T-cell (primary cell): Measurements from ENCODE around the gene SRRM4. TPM values are rescaled to one million over a fixed set of nuclear protein-coding genes. Genes with fewer than 3 reads are reported as not detected.

ENCODE experiments used
- ATAC-seq, 4 experiments: fragments of 200-7000 bp in 3 of 4; fragments of 150-1000 bp in 1 of 4; cut with Tn5 transposase; replicated peaks in 1 of 4; 1 replicate in 3 of 4; 2 replicates in 1 of 4; pipeline ENCODE4 v1.10.0; 2021; ENCODE audit warnings: moderate library complexity in 3 of 4, mild to moderate bottlenecking in 2 of 4, moderate number of reproducible peaks in 1 of 4
- CTCF ChIA-PET, 2 donors: fragments of 300-600 bp; sonication (Branson Sonifier 250); formaldehyde crosslinking; loops; one replicate each; lab custom pipeline; 2022; ENCODE audit warnings: antibody characterized with exemption in 2 of 2; lab: Charles Lee
- POLR2A ChIA-PET, 2 donors: fragments of 300-600 bp; sonication (Branson Sonifier 250); formaldehyde crosslinking; loops; one replicate each; lab custom pipeline; 2022; ENCODE audit warnings: antibody characterized with exemption in 2 of 2; lab: Charles Lee
- DNase-seq, 35 experiments: peaks; one replicate each; pipeline versions ENCODE4 v3.0.0 to v3.0.0-alpha.2; 2013 to 2023
- H3K27ac ChIP-seq: one replicate; pipeline ENCODE4 v1.5.1; 2013; ENCODE audit warnings: low read length
- H3K27me3 ChIP-seq, 2 experiments: replicated peaks in 1 of 2; 1 replicate in 1 of 2; 2 replicates in 1 of 2; pipeline versions ENCODE4 v1.6.1 to v1.7.0; 2013; ENCODE audit warnings: low read length in 1 of 2, mixed read lengths in 1 of 2; ENCODE audit not compliant: control insufficient read depth in 2 of 2, insufficient read depth in 2 of 2; ENCODE audit errors: extremely low read depth in 1 of 2
- H3K36me3 ChIP-seq, 2 donors: 1 replicate in 1 of 2; 2 replicates in 1 of 2; pipeline versions ENCODE4 v1.6.1 to v1.7.0; 2013; ENCODE audit warnings: low read length in 1 of 2; ENCODE audit not compliant: control insufficient read depth in 2 of 2, insufficient read depth in 1 of 2; ENCODE audit errors: extremely low read depth in 1 of 2
- H3K4me1 ChIP-seq, 2 experiments: 1 replicate in 1 of 2; 2 replicates in 1 of 2; pipeline versions ENCODE4 v1.6.1 to v1.7.0; 2013; ENCODE audit warnings: low read length in 2 of 2, mixed read lengths in 1 of 2; ENCODE audit not compliant: insufficient read depth in 2 of 2, control insufficient read depth in 1 of 2; ENCODE audit errors: extremely low read depth in 1 of 2
- H3K4me3 ChIP-seq, 2 donors: 1 replicate in 1 of 2; 2 replicates in 1 of 2; pipeline versions ENCODE4 v1.5.1 to v1.7.0; 2013; ENCODE audit warnings: mild to moderate bottlenecking in 2 of 2, low read length in 1 of 2, moderate library complexity in 1 of 2; ENCODE audit not compliant: control insufficient read depth in 1 of 2; ENCODE audit errors: extremely low read depth in 1 of 2
- H3K9me3 ChIP-seq: 2 replicates; pipeline ENCODE4 v1.7.0; 2013
- H3K27ac Mint-ChIP-seq, 2 donors: one replicate each; pipeline ENCODE4 v1.8.0; 2020 to 2021; ENCODE audit warnings: mild to moderate bottlenecking in 2 of 2, mixed read lengths in 2 of 2
- H3K27me3 Mint-ChIP-seq, 2 donors: one replicate each; pipeline ENCODE4 v1.8.0; 2021 to 2022; ENCODE audit warnings: mixed read lengths in 2 of 2
- H3K36me3 Mint-ChIP-seq: one replicate; pipeline ENCODE4 v1.8.0; 2021; ENCODE audit warnings: mixed read lengths
- H3K4me1 Mint-ChIP-seq, 3 donors: one replicate each; pipeline ENCODE4 v1.8.0; 2020 to 2022; ENCODE audit warnings: mixed read lengths in 3 of 3, mild to moderate bottlenecking in 1 of 3
- H3K4me3 Mint-ChIP-seq, 3 donors: one replicate each; pipeline ENCODE4 v1.8.0; 2020 to 2022; ENCODE audit warnings: mild to moderate bottlenecking in 3 of 3, mixed read lengths in 3 of 3, moderate library complexity in 3 of 3
- H3K9me3 Mint-ChIP-seq, 3 donors: one replicate each; pipeline ENCODE4 v1.8.0; 2020 to 2022; ENCODE audit warnings: mixed read lengths in 3 of 3
- WGBS: methylation state at CpG from one replicate; pipeline ENCODE4 v1.1.5; 2013; ENCODE audit warnings: missing lambda C conversion rate; ENCODE audit not compliant: insufficient coverage; 5-methylcytosine and 5-hydroxymethylcytosine counted together
- total RNA-seq, 35 experiments: library from RNA in 6 of 35; stranded (reverse) in 6 of 35; fragments of 120-200 nt in 1 of 35; gene quantifications; one replicate each; pipeline versions ENCODE4 v1.2.1 to v1.2.4 and lab custom pipeline; 2013 to 2026

The SRRM4 gene
- total RNA-seq, 5 donors from 2014 or later (not counting 1 experiment from before 2014, with no cell fraction given), result not detected

DNA sequence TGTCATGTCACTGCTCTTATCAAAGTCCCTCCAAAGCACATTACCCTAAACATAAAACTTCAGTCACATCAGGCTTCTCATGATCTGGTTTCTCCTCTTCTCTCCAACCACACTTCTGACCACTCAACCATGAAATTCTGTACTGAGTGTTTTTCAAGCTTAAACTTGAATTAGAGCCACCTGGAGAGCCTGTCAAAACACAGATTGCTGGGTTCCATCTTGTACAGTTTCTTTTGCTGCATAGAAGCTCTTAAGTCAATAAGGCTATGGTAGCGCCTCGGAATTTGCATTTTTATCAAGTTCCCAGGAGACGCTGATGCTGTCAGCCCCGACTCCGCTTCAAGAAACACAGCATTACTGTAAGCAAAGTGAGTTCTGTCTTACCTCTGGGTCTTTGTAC is 16.4 kb upstream of the SRRM4 start:
- ChIA-PET CTCF (no interaction called here), POLR2A (no interaction called here)
- peaks cover 14 to 28% (median 16%) of the 10 kb centered on the region in 3 donors for H3K9me3 Mint-ChIP-seq
- no peaks in the 10 kb centered on the region for H3K36me3 Mint-ChIP-seq
- Histone ChIP-seq H3K9me3 (no peaks in the 10 kb centered on the region), H3K27ac (no peak overlapping the region), H3K27me3 (peaks cover 0 to 2% of the 10 kb centered on the region in 2 experiments), H3K36me3 (no peaks in the 10 kb centered on the region), H3K4me1 (no peaks in the 10 kb centered on the region), H3K4me3 (no peak overlapping the region)
- H3K27me3 Mint-ChIP-seq, result peaks cover 0 to 7% of the 10 kb centered on the region in 2 donors
- no peak overlapping the region for H3K27ac Mint-ChIP-seq
- no peak for DNase-seq
- no peak overlapping the region for H3K4me3 Mint-ChIP-seq
- no peaks in the 10 kb centered on the region for H3K4me1 Mint-ChIP-seq
- 94% methylated on average over 5 of the region's 5 CpGs for WGBS
- no peak for ATAC-seq

DNA sequence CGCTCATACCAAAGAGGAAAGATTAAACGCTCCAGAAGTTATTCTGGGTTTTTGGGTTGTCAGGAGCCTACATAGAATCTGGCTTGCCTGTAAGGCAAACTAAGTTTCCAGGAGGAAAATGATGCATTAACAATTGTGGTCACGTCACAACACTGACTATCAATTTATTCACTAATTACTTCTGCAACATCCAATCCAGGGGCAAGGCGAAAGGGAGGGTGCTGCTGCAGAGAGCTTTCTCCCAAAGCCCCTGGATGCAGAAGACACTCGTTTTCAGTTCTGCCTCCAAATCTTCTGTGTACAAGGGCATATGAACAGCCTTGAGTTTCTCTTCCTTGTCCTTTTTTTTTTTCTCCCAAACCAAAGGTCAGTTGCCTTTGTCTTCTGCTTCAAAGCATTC is 10.5 kb upstream of the SRRM4 start:
- H3K9me3 ChIP-seq, result no peaks in the 10 kb centered on the region
- 41% methylated on average over 4 of the region's 5 CpGs for WGBS
- Mint-ChIP-seq H3K27me3 (peaks cover 0 to 14% of the 10 kb centered on the region in 2 donors), H3K4me1 (no peaks in the 10 kb centered on the region), H3K36me3 (no peaks in the 10 kb centered on the region), H3K9me3 (peaks cover 3 to 18% (median 3%) of the 10 kb centered on the region in 3 donors), H3K4me3 (no peak overlapping the region), H3K27ac (no peak overlapping the region)
- no peak overlapping the region for H3K4me3 ChIP-seq
- no peaks in the 10 kb centered on the region for H3K36me3 ChIP-seq
- CTCF ChIA-PET, result no interaction called here
- DNase-seq (no peak), ATAC-seq (no peak)
- H3K4me1 ChIP-seq, result no peaks in the 10 kb centered on the region
- H3K27ac ChIP-seq, result no peak overlapping the region
- POLR2A ChIA-PET, result no interaction called here
- peaks cover 0 to 2% of the 10 kb centered on the region in 2 experiments for H3K27me3 ChIP-seq

- no peaks in the 10 kb centered on the region for H3K4me1 Mint-ChIP-seq
- no CpG with 5 or more reads among the region's 2 CpGs for WGBS
Observed at GRCh38 chr12:118972982-118973381, 8.4 kb upstream of the SRRM4 start.

GRCh38 chr12:118979763-118980406 is 1.5 kb upstream of the SRRM4 start:
- no peak overlapping the region for H3K4me3 ChIP-seq
- ChIA-PET POLR2A (no interaction called here), CTCF (no interaction called here)
- Mint-ChIP-seq H3K27me3 (peaks cover 34 to 49% of the 10 kb centered on the region in 2 donors), H3K4me1 (no peaks in the 10 kb centered on the region), H3K9me3 (peaks cover 3 to 12% (median 9%) of the 10 kb centered on the region in 3 donors), H3K4me3 (no peak overlapping the region), H3K36me3 (no peaks in the 10 kb centered on the region), H3K27ac (no peak overlapping the region)
- DNase-seq (peak in 2 of 35 experiments; percentile 2 to 34), ATAC-seq (no peak)
- no peaks in the 10 kb centered on the region for H3K36me3 ChIP-seq
- H3K27ac ChIP-seq, result no peak overlapping the region
- H3K4me1 ChIP-seq, result no peaks in the 10 kb centered on the region
- no peaks in the 10 kb centered on the region for H3K9me3 ChIP-seq
- H3K27me3 ChIP-seq, result peaks cover 12 to 32% of the 10 kb centered on the region in 2 experiments
- 4% methylated on average over 8 of the region's 17 CpGs for WGBS

More at GRCh38 chr12:118972982-118973381, 8.4 kb upstream of the SRRM4 start:
- H3K27me3 ChIP-seq, result peaks cover 0 to 2% of the 10 kb centered on the region in 2 experiments
- no peak overlapping the region for H3K27ac Mint-ChIP-seq
- peaks cover 0 to 18% (median 6%) of the 10 kb centered on the region in 3 donors for H3K9me3 Mint-ChIP-seq
- no peaks in the 10 kb centered on the region for H3K36me3 ChIP-seq
- H3K27ac ChIP-seq, result no peak overlapping the region
- H3K9me3 ChIP-seq, result no peaks in the 10 kb centered on the region
- POLR2A ChIA-PET, result no interaction called here
- ATAC-seq, result no peak
- no peaks in the 10 kb centered on the region for H3K4me1 ChIP-seq
- no peak overlapping the region for H3K4me3 ChIP-seq
- no peak for DNase-seq
- H3K36me3 Mint-ChIP-seq, result no peaks in the 10 kb centered on the region
- no peak overlapping the region for H3K4me3 Mint-ChIP-seq
- peaks cover 4 to 15% of the 10 kb centered on the region in 2 donors for H3K27me3 Mint-ChIP-seq
- CTCF ChIA-PET, result no interaction called here

DNA sequence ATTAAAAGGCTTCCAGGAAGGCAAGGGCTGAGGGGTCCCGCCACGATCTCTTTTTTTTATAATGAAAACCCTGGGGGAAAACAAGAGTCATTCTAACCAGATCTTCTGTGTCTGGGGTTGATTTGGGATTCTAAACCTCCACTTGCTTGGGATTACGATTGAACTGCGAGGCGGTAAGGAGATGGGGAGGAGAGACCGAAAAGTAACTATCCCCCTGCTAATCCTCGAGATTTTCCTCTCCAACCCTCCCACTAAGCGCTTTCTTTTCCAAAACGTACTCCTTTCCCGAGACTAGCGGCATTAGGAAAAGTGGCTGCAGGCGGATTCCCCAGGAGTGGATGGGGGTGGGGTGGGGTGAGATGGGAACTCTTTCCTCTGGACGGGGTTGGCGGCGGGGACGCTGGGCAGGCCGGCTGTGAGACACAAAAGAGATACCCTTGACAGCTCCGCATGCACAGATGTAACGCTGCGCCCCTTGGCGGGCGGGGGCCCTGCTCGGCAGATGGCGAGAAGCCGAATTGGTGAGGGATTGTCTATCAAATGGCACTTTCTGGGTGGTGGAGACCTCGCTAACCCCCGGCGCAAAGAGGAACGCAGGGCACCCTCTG is 830 bp upstream of the SRRM4 start:
- H3K36me3 Mint-ChIP-seq, result no peaks in the 10 kb centered on the region
- peaks cover 3 to 9% (median 8%) of the 10 kb centered on the region in 3 donors for H3K9me3 Mint-ChIP-seq
- POLR2A ChIA-PET, result no interaction called here
- 2% methylated on average over 8 of the region's 29 CpGs for WGBS
- Histone ChIP-seq H3K9me3 (no peaks in the 10 kb centered on the region), H3K4me3 (no peak overlapping the region), H3K4me1 (no peaks in the 10 kb centered on the region), H3K36me3 (no peaks in the 10 kb centered on the region), H3K27me3 (peaks cover 14 to 32% of the 10 kb centered on the region in 2 experiments), H3K27ac (no peak overlapping the region)
- no peak overlapping the region for H3K4me3 Mint-ChIP-seq
- CTCF ChIA-PET, result no interaction called here
- DNase-seq (no peak), ATAC-seq (no peak)
- H3K27ac Mint-ChIP-seq, result no peak overlapping the region
- no peaks in the 10 kb centered on the region for H3K4me1 Mint-ChIP-seq
- peaks cover 34 to 49% of the 10 kb centered on the region in 2 donors for H3K27me3 Mint-ChIP-seq

DNA sequence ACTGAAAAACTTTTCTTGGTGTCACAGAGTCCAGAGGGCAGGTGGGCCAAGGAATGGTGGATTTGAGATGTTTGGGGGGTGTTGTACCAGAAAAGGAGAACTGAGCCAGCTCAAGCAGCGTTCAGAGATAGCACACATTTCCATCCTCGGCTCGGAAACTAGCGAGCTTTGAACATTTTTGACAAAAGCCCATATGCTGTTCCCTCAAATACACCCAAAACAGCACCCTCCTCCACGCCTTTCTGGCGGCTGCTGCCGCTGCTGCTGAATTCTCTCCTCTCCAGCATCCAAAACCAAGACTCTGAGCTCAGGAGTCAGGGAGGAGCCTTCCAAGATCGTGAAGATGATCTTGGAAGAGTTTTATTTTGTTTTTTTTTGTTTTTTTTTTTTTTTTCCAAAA is 961 bp downstream of the SRRM4 start:
- ATAC-seq (no peak), DNase-seq (no peak)
- H3K9me3 ChIP-seq, result no peaks in the 10 kb centered on the region
- Mint-ChIP-seq H3K9me3 (peaks cover 3 to 6% (median 4%) of the 10 kb centered on the region in 3 donors), H3K4me1 (no peaks in the 10 kb centered on the region), H3K27me3 (peaks cover 30 to 48% of the 10 kb centered on the region in 2 donors), H3K36me3 (no peaks in the 10 kb centered on the region), H3K27ac (peak overlapping the region in 1 of 2 donors; percentile 36), H3K4me3 (no peak overlapping the region)
- no peaks in the 10 kb centered on the region for H3K36me3 ChIP-seq
- POLR2A ChIA-PET, result no interaction called here
- WGBS, result no CpG with 5 or more reads among the region's 8 CpGs
- H3K4me3 ChIP-seq, result no peak overlapping the region
- no peak overlapping the region for H3K27ac ChIP-seq
- peaks cover 14 to 32% of the 10 kb centered on the region in 2 experiments for H3K27me3 ChIP-seq
- no peaks in the 10 kb centered on the region for H3K4me1 ChIP-seq
- CTCF ChIA-PET, result no interaction called here
